ENCODE measurements around the gene RUSC2.

GRCh38 chr9:35470894-35471293 is 19.0 kb upstream of the RUSC2 start:
- TF ChIP-seq CTCF (IDR thresholded peaks at IDR 0.05) (no peak), EP300 (IDR thresholded peaks at IDR 0.05) (peak; percentile 83 to 87; a peak in 3 of 5 replicates), RCOR1 (IDR thresholded peaks at IDR 0.05; ENCODE audit: low read depth, low read length) (no peak), POLR2A (IDR thresholded peaks at IDR 0.05; ENCODE audit: low read length) (no peak), RAD21 (conservative IDR thresholded peaks at IDR 0.05 in 1 of 2, IDR thresholded peaks at IDR 0.05 in 1 of 2) (peak in 1 of 2 experiments; percentile 50; a peak in 3 of 5 replicates), RNF2 (IDR thresholded peaks at IDR 0.05; ENCODE audit: borderline replicate concordance, low read depth) (no peak), MAZ (IDR thresholded peaks at IDR 0.05; ENCODE audit: borderline replicate concordance, low read depth, low read length) (no peak), REST (IDR thresholded peaks at IDR 0.05) (no peak), USF2 (IDR thresholded peaks at IDR 0.05) (no peak), RFX5 (IDR thresholded peaks at IDR 0.05) (no peak), SMC3 (IDR thresholded peaks at IDR 0.05) (peak; percentile 48; the same call in 1 of the 3 replicates), HMGXB4 (CRISPR knock-in tag; IDR thresholded peaks at IDR 0.05; ENCODE audit: borderline replicate concordance) (no peak), NPAS2 (CRISPR knock-in tag; IDR thresholded peaks at IDR 0.05; ENCODE audit: borderline replicate concordance) (no peak)
